Measurements from ENCODE around the gene LDLRAD2. TPM values are rescaled to one million over a fixed set of nuclear protein-coding genes. Genes with fewer than 3 reads are reported as not detected.

Gene LDLRAD2
- total and polyA plus RNA-seq, 2 donors, result 0.63 to 7.1 TPM

DNA sequence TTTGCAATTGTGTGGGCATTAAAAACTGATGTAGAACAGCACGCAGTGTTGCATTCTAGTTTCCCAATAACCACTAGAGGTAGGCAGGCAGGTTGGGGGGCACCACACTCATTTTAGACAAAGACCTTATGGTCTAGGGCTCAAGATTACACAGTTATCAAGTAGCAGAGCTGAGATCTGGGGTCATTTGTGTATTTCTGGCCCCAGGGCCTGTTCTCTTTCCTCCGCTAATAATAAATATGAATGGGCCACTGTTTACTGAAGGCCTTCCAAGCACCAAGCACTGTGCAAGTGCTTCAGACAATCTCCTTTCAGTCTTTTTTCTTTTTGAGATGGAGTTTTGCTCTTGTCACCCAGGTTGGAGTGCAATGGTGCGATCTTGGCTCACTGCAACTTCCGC lies 23.9 kb downstream of the LDLRAD2 start:
- WGBS, result 96% methylated on average over 4 of the region's 4 CpGs
- Histone ChIP-seq H3K36me3 (ENCODE audit: insufficient read depth) (peaks cover 12% of the 10 kb centered on the region), H3K27ac (ENCODE audit: low read depth) (no peak overlapping the region), H3K4me3 (ENCODE audit: low read depth, low read length) (no peak overlapping the region), H3K4me1 (ENCODE audit: insufficient read depth) (no peaks in the 10 kb centered on the region)
- DNase-seq (ENCODE audit: extremely low spot score), result no peak

DNA sequence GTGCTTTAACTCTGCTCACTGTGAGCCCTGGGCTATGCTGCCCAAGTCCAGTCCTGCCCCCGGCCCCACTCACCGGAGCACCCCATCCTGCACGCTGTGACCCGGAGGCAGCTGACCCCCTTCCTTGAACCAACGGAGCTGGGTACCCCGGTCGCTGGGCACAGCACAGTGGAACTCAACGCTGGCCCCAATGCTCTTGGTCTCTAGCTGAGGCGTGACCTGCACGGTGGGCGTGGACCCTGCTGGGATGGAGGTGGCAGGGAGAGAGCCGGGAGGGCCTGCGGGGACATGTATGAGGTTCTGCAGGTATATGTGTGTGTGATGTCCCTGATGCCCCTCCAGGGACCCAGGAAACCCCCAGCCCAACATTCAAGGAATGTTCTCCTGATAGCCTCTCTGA lies 24.7 kb downstream of the LDLRAD2 start:
- H3K36me3 ChIP-seq (ENCODE audit: insufficient read depth), result peaks cover 10% of the 10 kb centered on the region
- no peak overlapping the region for H3K27ac ChIP-seq (ENCODE audit: low read depth)
- H3K4me1 ChIP-seq (ENCODE audit: insufficient read depth), result no peaks in the 10 kb centered on the region
- no peak for DNase-seq (ENCODE audit: extremely low spot score)
- H3K4me3 ChIP-seq (ENCODE audit: low read depth, low read length), result no peak overlapping the region
- 96% methylated on average over 13 of the region's 13 CpGs for WGBS

DNA sequence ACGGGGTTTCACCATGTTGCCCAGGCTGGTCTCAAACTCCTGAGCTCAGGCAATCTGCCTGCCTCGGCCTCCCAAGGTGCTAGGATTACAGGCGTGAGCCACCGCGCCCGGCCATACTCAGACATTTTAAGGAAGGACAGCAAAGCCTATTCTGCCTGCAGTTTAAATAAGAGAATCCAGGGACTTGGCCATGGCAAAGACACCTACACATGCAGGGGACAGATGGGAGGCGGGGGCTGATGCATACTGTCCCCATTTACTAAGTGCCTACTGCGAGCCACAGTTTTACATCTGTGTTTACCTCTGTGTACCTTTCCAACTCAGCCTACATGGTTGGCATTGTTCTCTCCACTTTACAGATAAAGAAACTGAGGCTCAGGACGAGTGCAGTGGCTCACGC lies 25.4 kb downstream of the LDLRAD2 start:
- 94% methylated on average over 10 of the region's 10 CpGs for WGBS
- no peak overlapping the region for H3K4me3 ChIP-seq (ENCODE audit: low read depth, low read length)

GRCh38 chr1:21838359-21839157 lies 26.5 kb downstream of the LDLRAD2 start:
- Histone ChIP-seq H3K27ac (ENCODE audit: low read depth) (no peak overlapping the region), H3K4me1 (ENCODE audit: insufficient read depth) (no peaks in the 10 kb centered on the region), H3K36me3 (ENCODE audit: insufficient read depth) (peaks cover 10% of the 10 kb centered on the region), H3K4me3 (ENCODE audit: low read depth, low read length) (no peak overlapping the region)
- DNase-seq (ENCODE audit: extremely low spot score), result no peak
- 88% methylated on average over 23 of the region's 23 CpGs for WGBS

More for the DNA sequence above, 25.4 kb downstream of the LDLRAD2 start:
- Histone ChIP-seq H3K27ac (ENCODE audit: low read depth) (no peak overlapping the region), H3K4me1 (ENCODE audit: insufficient read depth) (no peaks in the 10 kb centered on the region), H3K36me3 (ENCODE audit: insufficient read depth) (peaks cover 10% of the 10 kb centered on the region)
- DNase-seq (ENCODE audit: extremely low spot score), result no peak

DNA sequence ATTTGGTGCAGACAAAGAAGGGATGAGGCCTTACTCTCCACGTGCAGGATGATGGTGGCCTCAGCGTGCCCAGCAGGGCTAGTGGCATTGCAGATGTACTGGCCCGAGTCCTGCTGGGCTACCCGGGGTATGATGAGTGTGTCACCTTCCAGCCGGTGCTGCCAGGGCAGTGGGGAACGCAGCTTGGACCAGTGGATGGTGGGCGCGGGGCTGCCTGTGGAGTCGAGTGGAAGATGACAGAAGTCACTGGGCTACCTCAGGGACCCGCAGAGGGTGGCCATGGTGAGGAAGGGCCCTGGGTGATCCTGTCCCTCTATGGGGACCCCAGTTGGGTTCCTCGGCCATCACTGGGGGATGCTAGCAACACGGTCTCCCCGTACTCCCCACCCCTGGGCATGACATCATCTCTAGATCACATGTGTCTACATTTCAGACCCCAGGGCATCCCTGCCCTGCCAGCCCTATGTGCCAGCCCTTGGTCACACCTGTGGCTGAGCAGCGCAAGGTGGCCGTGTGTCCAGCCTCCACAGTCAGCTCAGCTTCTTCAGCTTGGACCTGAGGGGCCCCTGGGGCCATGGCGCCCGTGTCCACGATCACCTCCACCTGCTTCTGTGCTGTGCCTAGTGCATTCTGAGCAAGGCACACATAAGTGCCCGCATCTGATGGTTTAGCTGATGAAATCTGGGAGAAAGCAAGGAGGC lies 27.4 kb downstream of the LDLRAD2 start:
- DNase-seq (ENCODE audit: extremely low spot score), result no peak
- Histone ChIP-seq H3K36me3 (ENCODE audit: insufficient read depth) (peaks cover 8% of the 10 kb centered on the region), H3K4me1 (ENCODE audit: insufficient read depth) (no peaks in the 10 kb centered on the region), H3K27ac (ENCODE audit: low read depth) (no peak overlapping the region), H3K4me3 (ENCODE audit: low read depth, low read length) (no peak overlapping the region)
- 90% methylated on average over 19 of the region's 19 CpGs for WGBS

- Histone ChIP-seq H3K27ac (ENCODE audit: low read depth) (no peak overlapping the region), H3K36me3 (ENCODE audit: insufficient read depth) (peaks cover 4% of the 10 kb centered on the region), H3K4me3 (ENCODE audit: low read depth, low read length) (no peak overlapping the region), H3K4me1 (ENCODE audit: insufficient read depth) (no peaks in the 10 kb centered on the region)
- WGBS, result 88% methylated on average over 13 of the region's 13 CpGs
- DNase-seq (ENCODE audit: extremely low spot score), result no peak
Observed at GRCh38 chr1:21840981-21841380, 28.9 kb downstream of the LDLRAD2 start.

GRCh38 chr1:21841852-21842466 lies 29.9 kb downstream of the LDLRAD2 start:
- DNase-seq (ENCODE audit: extremely low spot score), result no peak
- WGBS, result 90% methylated on average over 21 of the region's 21 CpGs
- no peaks in the 10 kb centered on the region for H3K4me1 ChIP-seq (ENCODE audit: insufficient read depth)
- H3K27ac ChIP-seq (ENCODE audit: low read depth), result no peak overlapping the region
- H3K36me3 ChIP-seq (ENCODE audit: insufficient read depth), result peaks cover 5% of the 10 kb centered on the region
- H3K4me3 ChIP-seq (ENCODE audit: low read depth, low read length), result no peak overlapping the region

- peaks cover 5% of the 10 kb centered on the region for H3K36me3 ChIP-seq (ENCODE audit: insufficient read depth)
- DNase-seq (ENCODE audit: extremely low spot score), result no peak
- H3K4me3 ChIP-seq (ENCODE audit: low read depth, low read length), result no peak overlapping the region
- H3K27ac ChIP-seq (ENCODE audit: low read depth), result no peak overlapping the region
- no peaks in the 10 kb centered on the region for H3K4me1 ChIP-seq (ENCODE audit: insufficient read depth)
- 87% methylated on average over 15 of the region's 15 CpGs for WGBS
Observed at GRCh38 chr1:21842606-21843162, 30.6 kb downstream of the LDLRAD2 start.

GRCh38 chr1:21843208-21843607 lies 31.1 kb downstream of the LDLRAD2 start:
- WGBS, result 91% methylated on average over 13 of the region's 13 CpGs
- no peaks in the 10 kb centered on the region for H3K4me1 ChIP-seq (ENCODE audit: insufficient read depth)
- DNase-seq (ENCODE audit: extremely low spot score), result no peak
- no peak overlapping the region for H3K27ac ChIP-seq (ENCODE audit: low read depth)
- peaks cover 8% of the 10 kb centered on the region for H3K36me3 ChIP-seq (ENCODE audit: insufficient read depth)
- H3K4me3 ChIP-seq (ENCODE audit: low read depth, low read length), result no peak overlapping the region

GRCh38 chr1:21843996-21844395 lies 31.9 kb downstream of the LDLRAD2 start:
- Histone ChIP-seq H3K36me3 (ENCODE audit: insufficient read depth) (peaks cover 4% of the 10 kb centered on the region), H3K4me3 (ENCODE audit: low read depth, low read length) (no peak overlapping the region), H3K4me1 (ENCODE audit: insufficient read depth) (no peaks in the 10 kb centered on the region), H3K27ac (ENCODE audit: low read depth) (no peak overlapping the region)
- 88% methylated on average over 11 of the region's 11 CpGs for WGBS
- DNase-seq (ENCODE audit: extremely low spot score), result no peak

GRCh38 chr1:21845646-21846641 lies 33.9 kb downstream of the LDLRAD2 start:
- Histone ChIP-seq H3K27ac (ENCODE audit: low read depth) (no peak overlapping the region), H3K4me3 (ENCODE audit: low read depth, low read length) (no peak overlapping the region), H3K36me3 (ENCODE audit: insufficient read depth) (peaks cover 8% of the 10 kb centered on the region), H3K4me1 (ENCODE audit: insufficient read depth) (no peaks in the 10 kb centered on the region)
- WGBS, result 91% methylated on average over 33 of the region's 33 CpGs
- DNase-seq (ENCODE audit: extremely low spot score), result no peak

DNA sequence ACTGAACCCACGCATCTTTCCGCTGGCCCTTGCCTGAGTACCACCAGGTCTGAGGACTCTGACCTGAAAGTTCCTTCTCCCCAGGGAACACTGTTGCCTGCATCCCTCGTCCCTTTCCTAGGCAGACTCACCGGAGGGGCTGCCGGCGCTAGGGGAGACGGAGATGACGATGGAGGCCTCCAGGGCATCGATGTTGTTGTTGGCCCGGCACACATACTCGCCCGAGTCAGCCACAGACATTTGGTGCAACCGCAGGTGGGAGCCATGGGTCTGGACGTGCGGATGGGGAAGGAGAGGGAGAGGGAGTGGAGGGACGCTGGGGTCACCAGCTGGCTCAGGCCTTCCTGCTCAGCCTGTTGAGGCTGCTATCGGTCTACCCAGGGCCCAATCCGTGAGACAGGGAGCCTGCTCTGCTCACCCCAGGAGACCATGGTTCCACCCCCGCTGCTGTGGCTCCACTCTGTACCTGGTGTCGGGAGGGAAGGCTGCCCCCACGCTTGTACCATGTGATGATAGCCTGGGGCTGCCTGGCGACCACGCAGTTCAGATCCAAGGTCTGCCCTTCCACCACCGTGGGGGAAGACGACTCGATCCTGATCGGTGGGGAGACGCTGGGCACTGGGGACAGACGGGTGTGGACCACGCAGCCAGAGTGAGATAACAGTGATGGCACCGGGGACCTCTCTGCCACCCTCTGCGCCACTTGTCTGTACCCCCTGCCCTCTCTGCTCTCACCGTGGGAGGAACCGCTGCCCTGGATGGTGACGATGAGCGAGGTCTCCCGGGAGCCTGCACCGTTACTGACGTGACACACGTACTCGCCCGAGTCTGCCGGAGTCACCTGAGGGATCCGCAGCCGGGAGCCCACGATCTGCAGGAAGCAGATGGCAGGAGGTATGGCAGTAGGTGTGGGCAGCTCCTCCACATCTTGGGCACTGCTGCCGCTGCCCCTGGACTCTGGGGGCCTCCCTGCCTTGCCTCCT lies 35.4 kb downstream of the LDLRAD2 start:
- DNase-seq (ENCODE audit: extremely low spot score), result no peak
- H3K4me1 ChIP-seq (ENCODE audit: insufficient read depth), result no peaks in the 10 kb centered on the region
- peaks cover 8% of the 10 kb centered on the region for H3K36me3 ChIP-seq (ENCODE audit: insufficient read depth)
- no peak overlapping the region for H3K27ac ChIP-seq (ENCODE audit: low read depth)
- H3K4me3 ChIP-seq (ENCODE audit: low read depth, low read length), result no peak overlapping the region
- WGBS, result 90% methylated on average over 47 of the region's 47 CpGs
